Upper lobe of right lung (tissue), 1 donor: ENCODE measurements around the gene OR11H7. TPM values are rescaled to one million over a fixed set of nuclear protein-coding genes. Genes with fewer than 3 reads are reported as not detected.
A peak's percentile ranks its signal among the peaks of the same experiment; 100 is the strongest.
"Not testable (repeated sequence)": the region's sequence is repeated elsewhere in the genome, so short reads cannot be mapped to it uniquely, and the experiment has no call there.

Experiments used
- ATAC-seq: fragments of 200-7000 bp; cut with Tn5 transposase; one replicate; pipeline ENCODE4 v1.9.1; 2020; ENCODE audit warnings: mild to moderate bottlenecking, moderate library complexity
- DNase-seq: peaks from one replicate; pipeline ENCODE4 v3.0.0-alpha.2; 2020
- H3K27ac ChIP-seq: fragments of 200-600 bp; one replicate; pipeline ENCODE4 v1.8.0; 2022
- H3K27me3 ChIP-seq: fragments of 200-600 bp; one replicate; pipeline ENCODE4 v1.8.0; 2022; ENCODE audit warnings: mild to moderate bottlenecking
- H3K36me3 ChIP-seq: fragments of 200-600 bp; one replicate; pipeline ENCODE4 v1.8.0; 2022
- H3K4me1 ChIP-seq: fragments of 200-600 bp; one replicate; pipeline ENCODE4 v1.8.0; 2022
- H3K4me3 ChIP-seq: fragments of 200-600 bp; one replicate; pipeline ENCODE4 v1.8.0; 2022; ENCODE audit warnings: mild to moderate bottlenecking
- H3K9me3 ChIP-seq: fragments of 200-600 bp; one replicate; pipeline ENCODE4 v1.8.0; 2022
- intact Hi-C: fragments of 100-400 bp; cut with DNase I; formaldehyde crosslinking; loops from one replicate; pipeline ENCODE4 v1.11.0; 2022
- total RNA-seq: library from RNA; stranded (reverse); fragmentation: NEBNext Ultra II Directional; extraction: Animal tissue kit (Norgen Biotek cat#: 25700); gene quantifications from one replicate; pipeline ENCODE4 v1.2.1, GENCODE V29; 2021
- TF ChIP-seq, protein P1 (sequence below): fragments of 200-600 bp; IDR thresholded peaks from one replicate; pipeline ENCODE4 v1.8.0; 2022; ENCODE audit warnings: antibody characterized with exemption
- donor health status: DM: no; HTN: yes; CAD: no; lungs with severe emphysema.

The OR11H7 gene
- total RNA-seq, 1 donor from 2014 or later = not detected

GRCh38 chr14:20191396-20191795 is 37.4 kb upstream of the OR11H7 start:
- no peaks in the 10 kb centered on the region for H3K9me3 ChIP-seq
- H3K36me3 ChIP-seq = no peaks in the 10 kb centered on the region
- DNase-seq = no peak
- H3K27me3 ChIP-seq = no peaks in the 10 kb centered on the region
- intact Hi-C loops = no loop called here
- no peaks in the 10 kb centered on the region for H3K4me1 ChIP-seq
- TF ChIP-seq, protein P1, sequence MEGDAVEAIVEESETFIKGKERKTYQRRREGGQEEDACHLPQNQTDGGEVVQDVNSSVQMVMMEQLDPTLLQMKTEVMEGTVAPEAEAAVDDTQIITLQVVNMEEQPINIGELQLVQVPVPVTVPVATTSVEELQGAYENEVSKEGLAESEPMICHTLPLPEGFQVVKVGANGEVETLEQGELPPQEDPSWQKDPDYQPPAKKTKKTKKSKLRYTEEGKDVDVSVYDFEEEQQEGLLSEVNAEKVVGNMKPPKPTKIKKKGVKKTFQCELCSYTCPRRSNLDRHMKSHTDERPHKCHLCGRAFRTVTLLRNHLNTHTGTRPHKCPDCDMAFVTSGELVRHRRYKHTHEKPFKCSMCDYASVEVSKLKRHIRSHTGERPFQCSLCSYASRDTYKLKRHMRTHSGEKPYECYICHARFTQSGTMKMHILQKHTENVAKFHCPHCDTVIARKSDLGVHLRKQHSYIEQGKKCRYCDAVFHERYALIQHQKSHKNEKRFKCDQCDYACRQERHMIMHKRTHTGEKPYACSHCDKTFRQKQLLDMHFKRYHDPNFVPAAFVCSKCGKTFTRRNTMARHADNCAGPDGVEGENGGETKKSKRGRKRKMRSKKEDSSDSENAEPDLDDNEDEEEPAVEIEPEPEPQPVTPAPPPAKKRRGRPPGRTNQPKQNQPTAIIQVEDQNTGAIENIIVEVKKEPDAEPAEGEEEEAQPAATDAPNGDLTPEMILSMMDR = no peak
- ATAC-seq = no peak
- no peak overlapping the region for H3K4me3 ChIP-seq
- H3K27ac ChIP-seq = no peak overlapping the region

DNA sequence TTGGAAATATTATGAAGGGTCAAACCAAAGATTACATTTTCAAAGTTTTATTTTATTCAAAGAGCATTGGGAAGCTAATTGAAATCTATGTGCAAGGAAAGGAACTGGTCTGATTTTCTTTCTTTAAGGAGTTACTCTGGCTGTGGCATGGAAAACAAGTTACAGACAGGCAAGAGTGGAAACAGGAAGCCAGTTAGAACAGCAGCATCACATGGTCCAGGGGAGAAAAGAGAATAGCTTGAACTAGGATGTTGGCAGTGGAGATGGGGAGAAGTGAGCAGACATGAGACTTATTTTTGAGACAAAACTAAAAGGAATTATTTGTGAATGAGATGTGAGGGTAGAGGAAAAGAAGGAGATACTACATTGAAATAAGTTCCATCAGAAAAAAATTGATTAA is 34.7 kb upstream of the OR11H7 start:
- Histone ChIP-seq H3K4me3 (no peak overlapping the region), H3K27ac (no peak overlapping the region), H3K9me3 (no peaks in the 10 kb centered on the region), H3K4me1 (no peaks in the 10 kb centered on the region), H3K36me3 (no peaks in the 10 kb centered on the region), H3K27me3 (no peaks in the 10 kb centered on the region)
- intact Hi-C loops = no loop called here
- TF ChIP-seq, protein P1 = no peak
- no peak for DNase-seq
- ATAC-seq = peak; percentile 23

DNA sequence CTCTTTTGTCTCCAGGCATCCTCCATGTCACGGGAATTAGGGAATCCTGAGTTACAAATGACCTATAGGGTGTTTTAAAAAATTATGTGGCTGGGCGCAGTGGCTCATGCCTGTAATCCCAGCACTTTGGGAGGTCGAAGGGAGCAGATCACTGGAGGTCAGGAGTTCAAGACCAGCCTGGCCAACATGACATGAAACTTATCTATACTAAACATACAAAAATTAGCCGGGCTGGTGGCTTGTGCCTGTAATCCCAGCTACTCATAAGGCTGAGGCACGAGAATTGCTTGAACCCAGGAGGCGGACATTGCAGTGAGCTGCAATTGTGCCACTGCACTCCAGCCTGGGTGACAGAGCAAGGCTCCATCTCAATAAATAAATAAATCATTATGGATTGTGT is 33.6 kb upstream of the OR11H7 start:
- H3K9me3 ChIP-seq, DNase-seq, H3K36me3 ChIP-seq, H3K27ac ChIP-seq, H3K27me3 ChIP-seq, intact Hi-C loops, H3K4me1 ChIP-seq, H3K4me3 ChIP-seq, ATAC-seq: not testable (repeated sequence)

DNA sequence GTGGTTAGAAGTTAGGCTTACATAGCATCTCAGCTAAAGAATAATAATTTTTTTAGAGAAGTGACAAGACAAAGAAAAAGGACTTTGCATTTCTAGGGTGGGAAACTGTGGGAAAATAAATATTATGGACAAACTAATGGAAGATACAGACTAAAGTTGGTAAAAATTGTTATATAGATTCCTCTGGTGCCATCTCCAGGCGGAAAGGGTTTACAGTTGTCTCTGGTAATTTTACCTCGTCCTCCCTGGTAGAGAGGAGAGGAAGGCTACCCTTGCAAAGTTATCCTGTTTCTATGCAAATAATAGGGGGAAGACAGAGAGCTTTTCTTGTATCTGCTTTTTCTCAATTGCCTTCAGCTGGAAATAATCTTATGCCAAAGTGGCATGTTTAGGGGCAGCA is 32.9 kb upstream of the OR11H7 start:
- Histone ChIP-seq H3K27ac (no peak overlapping the region), H3K27me3 (no peaks in the 10 kb centered on the region), H3K36me3 (no peaks in the 10 kb centered on the region), H3K4me3 (no peak overlapping the region), H3K9me3 (no peaks in the 10 kb centered on the region), H3K4me1 (no peaks in the 10 kb centered on the region)
- intact Hi-C loops = no loop called here
- ATAC-seq = no peak
- DNase-seq = no peak
- TF ChIP-seq, protein P1 = no peak

GRCh38 chr14:20197459-20197858 is 31.3 kb upstream of the OR11H7 start:
- Histone ChIP-seq H3K4me1 (no peaks in the 10 kb centered on the region), H3K4me3 (no peak overlapping the region), H3K36me3 (no peaks in the 10 kb centered on the region), H3K27ac (no peak overlapping the region), H3K27me3 (no peaks in the 10 kb centered on the region), H3K9me3 (no peaks in the 10 kb centered on the region)
- intact Hi-C loops = no loop called here
- TF ChIP-seq, protein P1 = no peak
- ATAC-seq (peak; percentile 94), DNase-seq (peak; percentile 64)

DNA sequence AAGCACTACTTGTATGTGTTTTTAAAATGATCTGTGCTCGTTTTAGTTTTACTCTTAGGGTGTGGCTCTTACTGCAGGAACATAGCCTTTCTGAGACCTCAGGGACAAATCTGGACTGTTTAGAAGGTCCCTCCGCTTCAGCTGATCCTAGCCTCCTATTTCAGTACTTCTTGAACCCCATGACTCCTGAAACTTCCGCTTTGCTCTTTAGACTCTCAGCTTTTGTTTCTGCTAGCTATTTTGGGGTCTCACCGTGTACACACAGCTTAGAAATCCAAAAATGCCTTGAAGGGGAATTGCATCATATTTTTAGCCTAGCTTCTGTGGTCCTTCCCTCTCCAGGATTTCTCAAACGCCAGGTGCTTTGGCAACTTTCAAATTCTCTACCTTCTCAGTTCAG is 29.8 kb upstream of the OR11H7 start:
- no peaks in the 10 kb centered on the region for H3K9me3 ChIP-seq
- ATAC-seq (no peak), DNase-seq (no peak)
- intact Hi-C loops = no loop called here
- H3K4me1 ChIP-seq = no peaks in the 10 kb centered on the region
- H3K36me3 ChIP-seq = no peaks in the 10 kb centered on the region
- TF ChIP-seq, protein P1 = no peak
- H3K27me3 ChIP-seq = no peaks in the 10 kb centered on the region
- no peak overlapping the region for H3K27ac ChIP-seq
- H3K4me3 ChIP-seq = no peak overlapping the region
